Mesendoderm (in vitro differentiated cells): ENCODE measurements around the gene RBM46. TPM values are rescaled to one million over a fixed set of nuclear protein-coding genes. Genes with fewer than 3 reads are reported as not detected.

Experiments used
- DNase-seq: peaks from one replicate; pipeline ENCODE4 v3.0.0; 2013
- H2AK5ac ChIP-seq: 2 replicates; pipeline ENCODE4 v1.6.1; 2013; ENCODE audit warnings: low read length, inconsistent platforms
- H2BK120ac ChIP-seq: 2 replicates; pipeline ENCODE4 v1.6.1; 2013; ENCODE audit warnings: low read depth, mild to moderate bottlenecking, low read length, moderate library complexity, mixed read lengths
- H2BK15ac ChIP-seq: replicated peaks from 2 replicates; pipeline ENCODE4 v1.6.1; 2013; ENCODE audit warnings: low read depth, mild to moderate bottlenecking, moderate library complexity
- H2BK5ac ChIP-seq: 2 replicates; pipeline ENCODE4 v1.6.1; 2013; ENCODE audit warnings: low read length, inconsistent platforms
- H3K18ac ChIP-seq: 2 replicates; pipeline ENCODE4 v1.6.1; 2013; ENCODE audit warnings: mild to moderate bottlenecking, low read length, mixed read lengths
- H3K23ac ChIP-seq: one replicate; pipeline ENCODE4 v1.6.1; 2013; ENCODE audit warnings: low read length
- H3K27ac ChIP-seq: 2 replicates; pipeline ENCODE4 v1.5.1; 2013; ENCODE audit warnings: low read depth, mild to moderate bottlenecking, inconsistent platforms, low read length, moderate library complexity
- H3K27me3 ChIP-seq: 2 replicates; pipeline ENCODE4 v1.6.1; 2013; ENCODE audit warnings: low read length, control low read depth, mild to moderate bottlenecking, inconsistent platforms; ENCODE audit not compliant: insufficient read depth, poor library complexity
- H3K36me3 ChIP-seq: 2 replicates; pipeline ENCODE4 v1.6.1; 2013; ENCODE audit warnings: low read length, inconsistent platforms; ENCODE audit not compliant: control insufficient read depth, insufficient read depth
- H3K4ac ChIP-seq: one replicate; pipeline ENCODE4 v1.6.1; 2013; ENCODE audit warnings: low read depth, mild to moderate bottlenecking, low read length, moderate library complexity
- H3K4me1 ChIP-seq: 2 replicates; pipeline ENCODE4 v1.6.1; 2013; ENCODE audit warnings: low read depth, low read length, inconsistent platforms; ENCODE audit not compliant: control insufficient read depth
- H3K4me2 ChIP-seq: 2 replicates; pipeline ENCODE4 v1.6.1; 2013; ENCODE audit warnings: low read length
- H3K4me3 ChIP-seq: 2 replicates; pipeline ENCODE4 v1.5.1; 2013; ENCODE audit warnings: mild to moderate bottlenecking, low read length
- H3K56ac ChIP-seq: one replicate; pipeline ENCODE4 v1.6.1; 2013; ENCODE audit warnings: low read length
- H3K79me1 ChIP-seq: 2 replicates; pipeline ENCODE4 v1.6.1; 2013; ENCODE audit warnings: low read length, inconsistent platforms
- H3K79me2 ChIP-seq: 2 replicates; pipeline ENCODE4 v1.6.1; 2013; ENCODE audit warnings: mild to moderate bottlenecking, low read length; ENCODE audit not compliant: control insufficient read depth, insufficient read depth
- H3K9ac ChIP-seq: 2 replicates; pipeline ENCODE4 v1.6.1; 2013; ENCODE audit warnings: low read length, inconsistent platforms
- H4K5ac ChIP-seq: one replicate; pipeline ENCODE4 v1.6.1; 2013; ENCODE audit warnings: low read length
- H4K8ac ChIP-seq: one replicate; pipeline ENCODE4 v1.6.1; 2013; ENCODE audit warnings: low read depth, mild to moderate bottlenecking, control low read depth, low read length, moderate library complexity
- WGBS: extraction: QIAGEN DNeasy Blood & Tissue Kit; methylation state at CpG from one replicate; pipeline ENCODE4 v1.1.7; 2013; ENCODE audit warnings: low lambda C conversion rate, missing lambda C conversion rate; ENCODE audit not compliant: insufficient coverage; ENCODE audit errors: extremely low coverage; 5-methylcytosine and 5-hydroxymethylcytosine counted together
- small RNA-seq: library from polyadenylated mRNA; stranded (forward); fragments of <200 nt; extraction: miRNeasy Mini kit (QIAGEN cat#:217004); gene quantifications from one replicate; pipeline ENCODE3, GENCODE V24; 2013; ENCODE audit not compliant: insufficient read depth

RBM46 gene

GRCh38 chr4:154877110-154877760, 96.2 kb downstream of the RBM46 start:
- no peak for DNase-seq
- Histone ChIP-seq H3K4me3 (no peak overlapping the region), H3K79me1 (no peaks in the 10 kb centered on the region), H3K4me1 (no peaks in the 10 kb centered on the region), H3K4ac (no peak overlapping the region), H3K9ac (no peak overlapping the region), H3K79me2 (no peaks in the 10 kb centered on the region), H2BK5ac (no peak overlapping the region), H3K56ac (no peak overlapping the region), H4K5ac (no peak overlapping the region), H4K8ac (no peak overlapping the region), H3K18ac (no peak overlapping the region), H2BK120ac (no peak overlapping the region), H3K27ac (no peak overlapping the region), H3K36me3 (no peaks in the 10 kb centered on the region), H3K23ac (no peak overlapping the region), H3K27me3 (no peaks in the 10 kb centered on the region), H2BK15ac (no peak overlapping the region), H2AK5ac (no peak overlapping the region), H3K4me2 (no peak overlapping the region)
- WGBS = no CpG with 5 or more reads among the region's 8 CpGs

Small RNAs within 50 kb of the gene (small RNA-seq; reads per million reads assigned to genes)
- gene RNU2-44P = 0.54 reads per million
- not detected for gene RNU2-66P
